ENCODE measurements around the gene VAV3. TPM values are rescaled to one million over a fixed set of nuclear protein-coding genes. Genes with fewer than 3 reads are reported as not detected.

The VAV3 gene
- total RNA-seq, 2 donors from 2014 or later, result 6.9 to 7.7 TPM

DNA sequence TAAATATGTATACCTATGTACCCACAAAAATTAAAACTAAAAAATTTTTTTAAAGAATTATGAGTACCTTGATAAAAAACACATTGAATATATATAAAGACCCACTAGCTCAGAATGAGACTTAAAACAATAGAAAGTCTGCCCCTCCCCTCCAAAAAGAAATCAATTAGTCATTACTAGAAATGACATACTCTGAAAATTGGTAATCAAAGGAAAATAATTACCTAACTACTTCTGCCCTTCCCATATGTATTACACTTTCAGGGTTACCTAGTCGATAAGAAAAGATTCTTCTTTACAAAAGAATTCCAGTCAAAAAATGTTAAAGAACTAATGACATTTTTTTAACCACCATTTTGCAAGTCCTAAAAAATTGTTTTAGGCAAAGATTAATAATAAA, 34.7 kb downstream of the VAV3 start:
- no peak overlapping the region for H3K4me3 ChIP-seq
- H3K27ac ChIP-seq, result no peak overlapping the region
- no peak for ATAC-seq (ENCODE audit: insufficient number of reproducible peaks, low FRiP score, low read depth)
- no peaks in the 10 kb centered on the region for H3K9me3 ChIP-seq
- DNase-seq (ENCODE audit: low spot score), result no peak
- TF ChIP-seq, protein P1, sequence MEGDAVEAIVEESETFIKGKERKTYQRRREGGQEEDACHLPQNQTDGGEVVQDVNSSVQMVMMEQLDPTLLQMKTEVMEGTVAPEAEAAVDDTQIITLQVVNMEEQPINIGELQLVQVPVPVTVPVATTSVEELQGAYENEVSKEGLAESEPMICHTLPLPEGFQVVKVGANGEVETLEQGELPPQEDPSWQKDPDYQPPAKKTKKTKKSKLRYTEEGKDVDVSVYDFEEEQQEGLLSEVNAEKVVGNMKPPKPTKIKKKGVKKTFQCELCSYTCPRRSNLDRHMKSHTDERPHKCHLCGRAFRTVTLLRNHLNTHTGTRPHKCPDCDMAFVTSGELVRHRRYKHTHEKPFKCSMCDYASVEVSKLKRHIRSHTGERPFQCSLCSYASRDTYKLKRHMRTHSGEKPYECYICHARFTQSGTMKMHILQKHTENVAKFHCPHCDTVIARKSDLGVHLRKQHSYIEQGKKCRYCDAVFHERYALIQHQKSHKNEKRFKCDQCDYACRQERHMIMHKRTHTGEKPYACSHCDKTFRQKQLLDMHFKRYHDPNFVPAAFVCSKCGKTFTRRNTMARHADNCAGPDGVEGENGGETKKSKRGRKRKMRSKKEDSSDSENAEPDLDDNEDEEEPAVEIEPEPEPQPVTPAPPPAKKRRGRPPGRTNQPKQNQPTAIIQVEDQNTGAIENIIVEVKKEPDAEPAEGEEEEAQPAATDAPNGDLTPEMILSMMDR (IDR thresholded peaks at IDR 0.05), result no peak
- no peaks in the 10 kb centered on the region for H3K4me1 ChIP-seq (ENCODE audit: control insufficient read depth in 1 of 2, low read depth in 2 of 2)
- H3K36me3 ChIP-seq, result no peaks in the 10 kb centered on the region
- H3K27me3 ChIP-seq (replicated peaks; ENCODE audit: insufficient read depth), result no peaks in the 10 kb centered on the region

DNA sequence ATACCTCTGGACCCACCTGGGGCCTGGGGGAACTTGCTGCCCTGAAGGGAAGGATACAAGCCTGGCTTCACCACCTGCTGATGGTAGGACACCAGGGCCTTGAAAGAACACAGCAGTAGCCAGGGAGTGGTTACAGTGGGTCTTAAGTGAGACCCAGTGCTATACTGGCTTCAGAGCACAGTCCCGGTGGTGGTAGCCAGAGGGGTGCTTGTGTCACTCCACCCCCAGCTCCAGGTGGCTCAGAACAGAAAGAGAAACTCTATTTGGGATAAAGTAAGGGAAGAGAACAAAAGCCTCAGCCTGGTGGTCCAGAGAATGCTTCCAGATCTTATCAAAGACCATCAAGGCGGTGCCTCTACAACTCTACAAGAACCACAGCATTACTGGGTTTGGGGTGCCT, 37.2 kb downstream of the VAV3 start:
- ATAC-seq (ENCODE audit: insufficient number of reproducible peaks, low FRiP score, low read depth), result no peak
- no peaks in the 10 kb centered on the region for H3K27me3 ChIP-seq (replicated peaks; ENCODE audit: insufficient read depth)
- H3K4me1 ChIP-seq (ENCODE audit: control insufficient read depth in 1 of 2, low read depth in 2 of 2), result no peaks in the 10 kb centered on the region
- no peak for DNase-seq (ENCODE audit: low spot score)
- H3K36me3 ChIP-seq, result no peaks in the 10 kb centered on the region
- H3K4me3 ChIP-seq, result no peak overlapping the region
- no peaks in the 10 kb centered on the region for H3K9me3 ChIP-seq
- TF ChIP-seq, protein P1 (IDR thresholded peaks at IDR 0.05), result no peak
- H3K27ac ChIP-seq, result no peak overlapping the region

DNA sequence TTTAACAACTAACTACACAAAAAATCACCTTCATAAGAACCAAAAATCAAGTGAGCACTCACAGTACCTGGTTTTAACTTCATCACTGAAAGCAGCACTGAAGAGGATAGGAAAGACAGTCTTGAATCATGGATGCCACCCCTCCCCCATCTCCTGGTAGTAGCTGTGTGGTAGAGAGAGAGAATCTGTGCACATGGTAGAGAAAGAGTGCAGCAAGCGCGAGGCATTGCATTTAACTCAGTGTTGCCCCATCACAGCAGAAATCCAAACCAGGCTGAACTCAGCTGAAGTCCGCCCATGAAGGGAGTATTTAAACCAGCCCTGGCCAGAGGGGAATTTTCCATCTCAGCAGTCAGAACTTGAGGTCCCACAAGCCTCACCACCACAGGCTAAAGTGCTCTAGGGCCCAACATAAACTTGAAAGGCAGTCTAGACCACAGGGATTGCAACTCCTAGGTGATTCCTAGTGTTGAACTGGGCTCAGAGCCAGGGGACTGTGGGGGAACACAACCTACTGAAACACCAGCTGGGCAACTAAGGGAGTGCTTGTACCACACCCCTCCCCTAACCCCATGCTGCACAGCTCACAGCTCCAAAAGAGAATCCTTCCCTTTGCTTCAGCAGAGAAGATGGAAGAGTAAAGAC, 38.4 kb downstream of the VAV3 start:
- H3K4me3 ChIP-seq, result no peak overlapping the region
- no peaks in the 10 kb centered on the region for H3K4me1 ChIP-seq (ENCODE audit: control insufficient read depth in 1 of 2, low read depth in 2 of 2)
- no peaks in the 10 kb centered on the region for H3K9me3 ChIP-seq
- no peak overlapping the region for H3K27ac ChIP-seq
- H3K27me3 ChIP-seq (replicated peaks; ENCODE audit: insufficient read depth), result no peaks in the 10 kb centered on the region
- no peaks in the 10 kb centered on the region for H3K36me3 ChIP-seq
- no peak for ATAC-seq (ENCODE audit: insufficient number of reproducible peaks, low FRiP score, low read depth)
- TF ChIP-seq, protein P1 (IDR thresholded peaks at IDR 0.05), result no peak
- DNase-seq (ENCODE audit: low spot score), result no peak

DNA sequence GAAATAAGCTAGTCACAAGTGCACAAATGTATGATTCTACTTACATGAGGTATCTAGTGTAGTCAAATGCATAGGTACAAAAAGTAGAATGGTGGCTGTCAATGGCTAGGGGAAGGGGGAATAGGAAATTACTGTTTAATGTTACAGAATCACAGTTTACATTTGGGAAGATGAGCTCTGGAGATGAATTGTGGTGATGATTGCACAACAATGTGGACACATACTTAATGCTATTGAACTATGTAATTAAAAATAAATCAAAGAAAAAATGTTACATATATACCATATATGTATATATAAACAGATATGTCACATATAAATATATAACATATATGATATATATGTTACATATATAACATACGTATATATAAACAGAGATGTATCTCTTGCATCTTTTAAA, 39.4 kb downstream of the VAV3 start:
- TF ChIP-seq, protein P1 (IDR thresholded peaks at IDR 0.05), result no peak
- Histone ChIP-seq H3K36me3 (no peaks in the 10 kb centered on the region), H3K4me3 (no peak overlapping the region), H3K9me3 (no peaks in the 10 kb centered on the region), H3K27ac (no peak overlapping the region), H3K4me1 (ENCODE audit: control insufficient read depth in 1 of 2, low read depth in 2 of 2) (no peaks in the 10 kb centered on the region), H3K27me3 (replicated peaks; ENCODE audit: insufficient read depth) (no peaks in the 10 kb centered on the region)
- ATAC-seq (ENCODE audit: insufficient number of reproducible peaks, low FRiP score, low read depth) (no peak), DNase-seq (ENCODE audit: low spot score) (no peak)

DNA sequence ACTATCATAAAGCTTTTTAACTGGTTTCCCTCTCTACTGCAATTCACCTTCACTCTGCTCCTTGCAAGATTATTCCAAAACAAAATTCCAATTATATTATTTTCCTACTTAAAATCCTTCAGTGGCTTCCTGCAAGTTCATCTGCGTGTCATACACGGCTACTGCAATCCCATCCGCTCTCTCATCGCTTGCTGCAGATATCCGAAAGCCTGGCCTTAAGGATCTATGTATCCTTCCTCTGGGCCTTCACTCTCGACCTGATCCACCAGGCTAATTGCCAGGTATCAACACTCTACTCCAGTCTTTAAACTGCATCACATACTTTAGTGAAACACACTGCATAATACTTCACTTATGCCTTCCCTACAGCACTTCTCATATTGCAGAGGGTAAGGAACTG, 44.0 kb downstream of the VAV3 start:
- TF ChIP-seq, protein P1 (IDR thresholded peaks at IDR 0.05), result no peak
- ATAC-seq (ENCODE audit: insufficient number of reproducible peaks, low FRiP score, low read depth) (no peak), DNase-seq (ENCODE audit: low spot score) (no peak)
- Histone ChIP-seq H3K9me3 (no peaks in the 10 kb centered on the region), H3K4me3 (no peak overlapping the region), H3K4me1 (ENCODE audit: control insufficient read depth in 1 of 2, low read depth in 2 of 2) (no peaks in the 10 kb centered on the region), H3K27me3 (replicated peaks; ENCODE audit: insufficient read depth) (no peaks in the 10 kb centered on the region), H3K36me3 (no peaks in the 10 kb centered on the region), H3K27ac (no peak overlapping the region)
